Adrenal gland (tissue), 5 donors: ENCODE data around the gene ZDHHC7.

Source experiments
- POLR2A ChIP-seq, 2 donors: fragments of 450-650 bp; IDR thresholded peaks; one replicate each; pipeline ENCODE4 v1.6.1; 2017; ENCODE audit warnings: antibody characterized with exemption in 2 of 2, mild to moderate bottlenecking in 2 of 2, moderate library complexity in 1 of 2
- TF ChIP-seq, protein P1 (sequence below), 6 experiments: fragments of 450-650 bp in 4 of 6; fragments of 200-600 bp in 2 of 6; sonication (generic) in 1 of 6; IDR thresholded peaks; 1 replicate in 5 of 6; 2 replicates in 1 of 6; pipeline versions ENCODE4 v1.5.1 to v1.8.0; 2016 to 2021; ENCODE audit warnings: antibody characterized with exemption in 6 of 6, mild to moderate bottlenecking in 2 of 6, moderate library complexity in 1 of 6
- donor health status: DM: no; HTN: no; CAD: no.

DNA sequence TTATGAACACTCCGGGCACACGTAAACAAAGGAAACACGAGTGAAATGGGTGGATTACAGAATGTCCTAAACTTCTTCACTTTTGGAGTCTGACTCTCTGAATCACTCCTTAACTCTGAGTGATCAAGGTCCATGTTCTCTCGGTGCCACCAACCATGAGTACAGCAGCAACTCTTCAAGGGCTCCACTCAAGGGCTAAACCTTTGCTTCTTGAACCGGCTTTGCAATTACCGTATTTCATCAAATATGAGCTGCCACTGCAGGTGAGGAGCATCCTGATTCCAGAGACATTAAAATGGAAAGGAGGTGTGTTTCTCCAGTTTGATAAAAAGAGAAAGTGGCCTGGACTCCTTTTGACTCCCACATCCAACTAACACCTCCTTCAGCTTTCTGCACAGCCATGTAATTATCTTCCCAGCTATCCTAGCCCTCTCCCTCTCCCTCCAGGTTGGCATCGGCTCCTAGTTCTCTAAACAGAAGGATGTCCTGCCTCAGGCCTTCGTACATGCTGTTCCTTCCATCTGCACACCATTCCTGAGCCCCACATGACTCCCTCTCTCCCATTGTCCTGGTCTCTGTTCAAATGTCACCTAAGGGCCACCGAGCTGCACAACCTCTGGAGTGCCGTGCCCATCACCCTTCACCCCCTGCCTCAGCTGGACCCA lies 61.4 kb downstream of the ZDHHC7 start:
- TF ChIP-seq, protein P1, sequence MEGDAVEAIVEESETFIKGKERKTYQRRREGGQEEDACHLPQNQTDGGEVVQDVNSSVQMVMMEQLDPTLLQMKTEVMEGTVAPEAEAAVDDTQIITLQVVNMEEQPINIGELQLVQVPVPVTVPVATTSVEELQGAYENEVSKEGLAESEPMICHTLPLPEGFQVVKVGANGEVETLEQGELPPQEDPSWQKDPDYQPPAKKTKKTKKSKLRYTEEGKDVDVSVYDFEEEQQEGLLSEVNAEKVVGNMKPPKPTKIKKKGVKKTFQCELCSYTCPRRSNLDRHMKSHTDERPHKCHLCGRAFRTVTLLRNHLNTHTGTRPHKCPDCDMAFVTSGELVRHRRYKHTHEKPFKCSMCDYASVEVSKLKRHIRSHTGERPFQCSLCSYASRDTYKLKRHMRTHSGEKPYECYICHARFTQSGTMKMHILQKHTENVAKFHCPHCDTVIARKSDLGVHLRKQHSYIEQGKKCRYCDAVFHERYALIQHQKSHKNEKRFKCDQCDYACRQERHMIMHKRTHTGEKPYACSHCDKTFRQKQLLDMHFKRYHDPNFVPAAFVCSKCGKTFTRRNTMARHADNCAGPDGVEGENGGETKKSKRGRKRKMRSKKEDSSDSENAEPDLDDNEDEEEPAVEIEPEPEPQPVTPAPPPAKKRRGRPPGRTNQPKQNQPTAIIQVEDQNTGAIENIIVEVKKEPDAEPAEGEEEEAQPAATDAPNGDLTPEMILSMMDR (IDR thresholded peaks at IDR 0.05), result no peak
- no peak for TF ChIP-seq POLR2A (IDR thresholded peaks at IDR 0.05)
